ENCODE measurements around the gene PCID2. TPM values are rescaled to one million over a fixed set of nuclear protein-coding genes. Genes with fewer than 3 reads are reported as not detected.

PCID2 gene
- total RNA-seq, 1 experiment from 2014 or later: 39.7 TPM

GRCh38 chr13:113159701-113160100 lies 48.8 kb downstream of the PCID2 start:
- Histone ChIP-seq H3K27me3 (ENCODE audit: control insufficient read depth, insufficient read depth, low read length) (no peaks in the 10 kb centered on the region), H3K9me3 (ENCODE audit: control insufficient read depth, insufficient read depth, low read depth, low read length) (no peaks in the 10 kb centered on the region), H3K4me3 (ENCODE audit: low read depth in 2 of 2, low read length in 2 of 2) (no peak overlapping the region), H3K36me3 (ENCODE audit: control insufficient read depth, insufficient read depth, low read length) (no peaks in the 10 kb centered on the region), H3K27ac (ENCODE audit: low read length) (no peak overlapping the region), H3K4me1 (ENCODE audit: control insufficient read depth, insufficient read depth, low read length) (no peaks in the 10 kb centered on the region; the same call in 1 of the 2 replicates)
- DNase-seq (ENCODE audit: low read depth, low spot score) (no peak), ATAC-seq (no peak)
- in situ Hi-C loops (cut with HindIII; ENCODE audit: low pct_unique_long_range_greater_than_20kb, low sequenced_read_pairs): no loop called here
- ChIA-PET CTCF (no interaction called here), POLR2A (no interaction called here)
- TF ChIP-seq CTCF (IDR thresholded peaks at IDR 0.05): no peak
- no peak for TF ChIP-seq TCF7L2 (IDR thresholded peaks at IDR 0.05; ENCODE audit: low read depth, low read length)
- no peak for TF ChIP-seq POLR2AphosphoS5 (IDR thresholded peaks at IDR 0.05; ENCODE audit: low read depth, low read length)
- BruUV-seq (replicated peaks): no TSS peak
- intact Hi-C loops (cut with micrococcal nuclease; ENCODE audit: unreplicated experiment): no loop called here

- Histone ChIP-seq H3K36me3 (ENCODE audit: control insufficient read depth, insufficient read depth, low read length) (no peaks in the 10 kb centered on the region), H3K27me3 (ENCODE audit: control insufficient read depth, insufficient read depth, low read length) (no peaks in the 10 kb centered on the region), H3K9me3 (ENCODE audit: control insufficient read depth, insufficient read depth, low read depth, low read length) (no peaks in the 10 kb centered on the region), H3K4me1 (ENCODE audit: control insufficient read depth, insufficient read depth, low read length) (no peaks in the 10 kb centered on the region; the same call in 1 of the 2 replicates), H3K4me3 (ENCODE audit: low read depth in 2 of 2, low read length in 2 of 2) (no peak overlapping the region), H3K27ac (ENCODE audit: low read length) (no peak overlapping the region)
- BruUV-seq (replicated peaks): no TSS peak
- ChIA-PET POLR2A (no interaction called here), CTCF (no interaction called here)
- TF ChIP-seq CTCF (IDR thresholded peaks at IDR 0.05) (no peak), POLR2AphosphoS5 (IDR thresholded peaks at IDR 0.05; ENCODE audit: low read depth, low read length) (no peak), TCF7L2 (IDR thresholded peaks at IDR 0.05; ENCODE audit: low read depth, low read length) (no peak), SIN3A (IDR thresholded peaks at IDR 0.05; ENCODE audit: borderline replicate concordance, insufficient read depth, low read depth, low read length) (no peak)
- TF ChIP-seq, protein P1, sequence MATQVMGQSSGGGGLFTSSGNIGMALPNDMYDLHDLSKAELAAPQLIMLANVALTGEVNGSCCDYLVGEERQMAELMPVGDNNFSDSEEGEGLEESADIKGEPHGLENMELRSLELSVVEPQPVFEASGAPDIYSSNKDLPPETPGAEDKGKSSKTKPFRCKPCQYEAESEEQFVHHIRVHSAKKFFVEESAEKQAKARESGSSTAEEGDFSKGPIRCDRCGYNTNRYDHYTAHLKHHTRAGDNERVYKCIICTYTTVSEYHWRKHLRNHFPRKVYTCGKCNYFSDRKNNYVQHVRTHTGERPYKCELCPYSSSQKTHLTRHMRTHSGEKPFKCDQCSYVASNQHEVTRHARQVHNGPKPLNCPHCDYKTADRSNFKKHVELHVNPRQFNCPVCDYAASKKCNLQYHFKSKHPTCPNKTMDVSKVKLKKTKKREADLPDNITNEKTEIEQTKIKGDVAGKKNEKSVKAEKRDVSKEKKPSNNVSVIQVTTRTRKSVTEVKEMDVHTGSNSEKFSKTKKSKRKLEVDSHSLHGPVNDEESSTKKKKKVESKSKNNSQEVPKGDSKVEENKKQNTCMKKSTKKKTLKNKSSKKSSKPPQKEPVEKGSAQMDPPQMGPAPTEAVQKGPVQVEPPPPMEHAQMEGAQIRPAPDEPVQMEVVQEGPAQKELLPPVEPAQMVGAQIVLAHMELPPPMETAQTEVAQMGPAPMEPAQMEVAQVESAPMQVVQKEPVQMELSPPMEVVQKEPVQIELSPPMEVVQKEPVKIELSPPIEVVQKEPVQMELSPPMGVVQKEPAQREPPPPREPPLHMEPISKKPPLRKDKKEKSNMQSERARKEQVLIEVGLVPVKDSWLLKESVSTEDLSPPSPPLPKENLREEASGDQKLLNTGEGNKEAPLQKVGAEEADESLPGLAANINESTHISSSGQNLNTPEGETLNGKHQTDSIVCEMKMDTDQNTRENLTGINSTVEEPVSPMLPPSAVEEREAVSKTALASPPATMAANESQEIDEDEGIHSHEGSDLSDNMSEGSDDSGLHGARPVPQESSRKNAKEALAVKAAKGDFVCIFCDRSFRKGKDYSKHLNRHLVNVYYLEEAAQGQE (IDR thresholded peaks at IDR 0.05; ENCODE audit: insufficient read depth in 1 of 2, low read depth in 2 of 2, low read length in 1 of 2): no peak
- in situ Hi-C loops (cut with HindIII; ENCODE audit: low pct_unique_long_range_greater_than_20kb, low sequenced_read_pairs): no loop called here
- intact Hi-C loops (cut with micrococcal nuclease; ENCODE audit: unreplicated experiment): no loop called here
- DNase-seq (ENCODE audit: low read depth, low spot score): no peak
- ATAC-seq: no peak
Observed at GRCh38 chr13:113158946-113159345, 49.5 kb downstream of the PCID2 start.
